Left ventricle myocardium inferior (tissue), 1 donor: Measurements from ENCODE around the gene GNB5. TPM values are rescaled to one million over a fixed set of nuclear protein-coding genes. Genes with fewer than 3 reads are reported as not detected.

Source experiments
- DNase-seq: peaks from one replicate; pipeline ENCODE4 v3.0.0-alpha.2; 2020
- H3K27ac ChIP-seq: fragments of 200-600 bp; replicated peaks from 2 replicates; pipeline ENCODE4 v1.8.0; 2021
- H3K27me3 ChIP-seq: fragments of 200-600 bp; 2 replicates; pipeline ENCODE4 v1.8.0; 2021; ENCODE audit warnings: low read depth
- H3K36me3 ChIP-seq: fragments of 200-600 bp; 2 replicates; pipeline ENCODE4 v1.8.0; 2021
- H3K4me1 ChIP-seq: fragments of 200-600 bp; 2 replicates; pipeline ENCODE4 v1.8.0; 2021
- H3K4me3 ChIP-seq: fragments of 200-600 bp; 2 replicates; pipeline ENCODE4 v1.8.0; 2021; ENCODE audit warnings: mild to moderate bottlenecking, moderate library complexity
- H3K9me3 ChIP-seq: fragments of 200-600 bp; replicated peaks from 2 replicates; pipeline ENCODE4 v1.8.0; 2021
- intact Hi-C: fragments of 100-400 bp; cut with micrococcal nuclease; formaldehyde crosslinking; loops from one replicate; pipeline ENCODE4 v1.11.0; 2022
- total RNA-seq: library from RNA; stranded (reverse); fragmentation: NEBNext Ultra II Directional; extraction: Animal tissue kit (Norgen Biotek cat#: 25700); gene quantifications from one replicate; pipeline ENCODE4 v1.2.1, GENCODE V29; 2021
- TF ChIP-seq, protein P1 (sequence below): fragments of 200-600 bp; IDR thresholded peaks from 2 replicates; pipeline ENCODE4 v1.8.0; 2021; ENCODE audit warnings: antibody characterized with exemption, mild to moderate bottlenecking, borderline replicate concordance
- donor health status: DM: no; HTN: yes; CAD: no; lungs with severe emphysema.

The GNB5 gene
- total RNA-seq, 1 donor from 2014 or later = 10.5 TPM

- DNase-seq = no peak
- H3K4me3 ChIP-seq = no peak overlapping the region
- no peaks in the 10 kb centered on the region for H3K4me1 ChIP-seq
- H3K9me3 ChIP-seq = no peaks in the 10 kb centered on the region
- peaks cover 36% of the 10 kb centered on the region for H3K36me3 ChIP-seq
- no peak overlapping the region for H3K27ac ChIP-seq
- intact Hi-C loops = no loop called here
- H3K27me3 ChIP-seq = no peaks in the 10 kb centered on the region
- TF ChIP-seq, protein P1, sequence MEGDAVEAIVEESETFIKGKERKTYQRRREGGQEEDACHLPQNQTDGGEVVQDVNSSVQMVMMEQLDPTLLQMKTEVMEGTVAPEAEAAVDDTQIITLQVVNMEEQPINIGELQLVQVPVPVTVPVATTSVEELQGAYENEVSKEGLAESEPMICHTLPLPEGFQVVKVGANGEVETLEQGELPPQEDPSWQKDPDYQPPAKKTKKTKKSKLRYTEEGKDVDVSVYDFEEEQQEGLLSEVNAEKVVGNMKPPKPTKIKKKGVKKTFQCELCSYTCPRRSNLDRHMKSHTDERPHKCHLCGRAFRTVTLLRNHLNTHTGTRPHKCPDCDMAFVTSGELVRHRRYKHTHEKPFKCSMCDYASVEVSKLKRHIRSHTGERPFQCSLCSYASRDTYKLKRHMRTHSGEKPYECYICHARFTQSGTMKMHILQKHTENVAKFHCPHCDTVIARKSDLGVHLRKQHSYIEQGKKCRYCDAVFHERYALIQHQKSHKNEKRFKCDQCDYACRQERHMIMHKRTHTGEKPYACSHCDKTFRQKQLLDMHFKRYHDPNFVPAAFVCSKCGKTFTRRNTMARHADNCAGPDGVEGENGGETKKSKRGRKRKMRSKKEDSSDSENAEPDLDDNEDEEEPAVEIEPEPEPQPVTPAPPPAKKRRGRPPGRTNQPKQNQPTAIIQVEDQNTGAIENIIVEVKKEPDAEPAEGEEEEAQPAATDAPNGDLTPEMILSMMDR = no peak
These were observed 124.2 kb downstream of the GNB5 start for GRCh38 chr15:52066842-52067544.

Other genes with a start within 250 kb of the GNB5 start
- gene LEO1, start 219.6 kb downstream of the GNB5 start, total RNA-seq = 9.7 TPM
- 19.2 TPM for gene MAPK6, start 172.2 kb downstream of the GNB5 start, total RNA-seq
- not detected for gene BCL2L10, start 78.6 kb downstream of the GNB5 start, total RNA-seq
- gene MYO5C, start 104.4 kb upstream of the GNB5 start, total RNA-seq = 2.9 TPM